AG04450 (cell line): ENCODE results near the gene MTMR12. TPM values are rescaled to one million over a fixed set of nuclear protein-coding genes. Genes with fewer than 3 reads are reported as not detected.

Experiments used
- CTCF ChIA-PET: fragments of 300-600, 350-600 bp; formaldehyde crosslinking; extraction: SDS; loops from one replicate; lab custom pipeline; 2022; ENCODE audit warnings: antibody characterized with exemption, inconsistent platforms; lab: Charles Lee
- POLR2A ChIA-PET: fragments of 350-600 bp; formaldehyde crosslinking; extraction: SDS; loops from one replicate; lab custom pipeline; 2021; ENCODE audit warnings: antibody characterized with exemption, inconsistent platforms; lab: Yijun Ruan, JAX
- DNase-seq: peaks from one replicate; pipeline ENCODE4 v3.0.0-alpha.2; 2011; ENCODE audit warnings: low read depth, low spot score
- H3K27ac ChIP-seq: one replicate; pipeline ENCODE4 v1.5.1; 2012; ENCODE audit warnings: low read depth, low read length, control low read depth
- H3K27me3 ChIP-seq: one replicate; pipeline ENCODE4 v1.6.0; 2012; ENCODE audit warnings: low read length; ENCODE audit not compliant: control insufficient read depth, insufficient read depth
- H3K4me3 ChIP-seq: 2 replicates; pipeline ENCODE4 v1.5.1; 2011; ENCODE audit warnings: mild to moderate bottlenecking, low read depth, low read length, control low read depth
- H3K9me3 ChIP-seq: 2 replicates; pipeline ENCODE4 v1.5.1; 2012; ENCODE audit warnings: low read length; ENCODE audit not compliant: control insufficient read depth, insufficient read depth
- CTCF ChIP-seq: IDR thresholded peaks from 2 replicates; pipeline ENCODE4 v1.5.1; 2011; ENCODE audit warnings: low read depth, low read length, control low read depth, inconsistent platforms
- polyA plus RNA-seq: library from polyadenylated mRNA; depleted of rRNA; stranded (reverse); fragments of >200 nt; gene quantifications from 2 replicates; pipeline ENCODE4 v1.2.3, GENCODE V29; 2011

MTMR12 gene
- polyA plus RNA-seq, 1 experiment: 20.8 TPM

- no peak overlapping the region for H3K27ac ChIP-seq
- H3K9me3 ChIP-seq: no peaks in the 10 kb centered on the region
- H3K27me3 ChIP-seq: no peaks in the 10 kb centered on the region
- CTCF ChIA-PET: no interaction called here
- DNase-seq: no peak
- POLR2A ChIA-PET: no interaction called here
- no peak overlapping the region for H3K4me3 ChIP-seq
- TF ChIP-seq CTCF: no peak
Measured at GRCh38 chr5:32279786-32280185, 33.0 kb downstream of the MTMR12 start.

- ChIA-PET CTCF (no interaction called here), POLR2A (no interaction called here)
- no peak for DNase-seq
- TF ChIP-seq CTCF: no peak
- H3K27ac ChIP-seq: no peak overlapping the region
- no peaks in the 10 kb centered on the region for H3K9me3 ChIP-seq
- H3K27me3 ChIP-seq: no peaks in the 10 kb centered on the region
- H3K4me3 ChIP-seq: no peak overlapping the region
Measured at GRCh38 chr5:32279223-32279622, 33.5 kb downstream of the MTMR12 start.

DNA sequence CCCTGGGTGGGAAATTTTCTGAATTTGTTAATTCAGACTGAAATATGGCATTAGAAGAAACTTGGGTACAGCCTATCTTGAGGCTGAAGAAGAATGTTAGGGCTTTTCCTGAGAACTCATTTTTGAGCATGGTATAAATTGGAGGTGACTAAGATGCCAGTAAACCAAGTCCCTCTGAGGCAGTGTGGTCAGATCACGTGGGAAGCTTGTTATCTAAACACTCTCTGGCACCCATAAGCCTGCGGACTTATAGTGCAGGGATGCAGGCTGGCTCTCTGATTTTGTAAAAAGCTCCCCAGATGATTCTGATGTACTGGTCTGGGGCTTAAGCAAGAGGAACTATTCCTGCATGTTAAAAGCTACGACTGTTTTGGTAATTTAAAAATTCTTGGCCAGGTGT, 34.3 kb downstream of the MTMR12 start:
- Histone ChIP-seq H3K27me3 (no peaks in the 10 kb centered on the region), H3K9me3 (no peaks in the 10 kb centered on the region), H3K4me3 (no peak overlapping the region), H3K27ac (no peak overlapping the region)
- peak; percentile 61 for DNase-seq
- ChIA-PET POLR2A (no interaction called here), CTCF (no interaction called here)
- TF ChIP-seq CTCF: no peak

DNA sequence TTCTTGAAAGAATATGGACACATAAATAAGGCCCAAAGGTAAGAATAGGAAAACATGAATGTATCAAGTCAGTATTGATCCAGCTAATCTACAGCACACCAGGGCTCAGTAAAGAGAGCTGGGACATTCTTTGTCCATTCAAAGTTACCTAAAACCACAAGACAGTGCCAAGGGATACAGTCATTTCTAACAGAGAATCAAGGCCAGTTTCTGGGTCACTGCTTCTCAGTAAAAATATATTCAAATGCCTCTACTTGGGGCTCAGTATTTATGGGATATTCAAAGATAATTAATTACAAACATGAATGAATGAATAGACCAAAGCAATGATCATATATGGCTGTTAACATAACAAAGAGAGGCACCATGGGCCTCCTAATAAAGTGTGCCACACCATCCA, 34.9 kb downstream of the MTMR12 start:
- POLR2A ChIA-PET: no interaction called here
- CTCF ChIA-PET: no interaction called here
- no peak for DNase-seq

GRCh38 chr5:32276173-32276853, 36.4 kb downstream of the MTMR12 start:
- H3K27ac ChIP-seq: no peak overlapping the region

More for the DNA sequence above, 34.9 kb downstream of the MTMR12 start:
- no peak for TF ChIP-seq CTCF
- Histone ChIP-seq H3K27me3 (no peaks in the 10 kb centered on the region), H3K4me3 (no peak overlapping the region), H3K9me3 (no peaks in the 10 kb centered on the region), H3K27ac (no peak overlapping the region)

More at GRCh38 chr5:32276173-32276853, 36.4 kb downstream of the MTMR12 start:
- POLR2A ChIA-PET: no interaction called here
- no peak for TF ChIP-seq CTCF
- no peaks in the 10 kb centered on the region for H3K9me3 ChIP-seq
- no peak overlapping the region for H3K4me3 ChIP-seq
- no peak for DNase-seq
- H3K27me3 ChIP-seq: no peaks in the 10 kb centered on the region
- CTCF ChIA-PET: interaction anchor here (1.1 kb wide), 1 partner anchor 44 kb away, joined by 3 read pairs; no protein-coding TSS in a partner anchor
